ENCODE results near the gene DDX5.

DDX5 gene

DNA sequence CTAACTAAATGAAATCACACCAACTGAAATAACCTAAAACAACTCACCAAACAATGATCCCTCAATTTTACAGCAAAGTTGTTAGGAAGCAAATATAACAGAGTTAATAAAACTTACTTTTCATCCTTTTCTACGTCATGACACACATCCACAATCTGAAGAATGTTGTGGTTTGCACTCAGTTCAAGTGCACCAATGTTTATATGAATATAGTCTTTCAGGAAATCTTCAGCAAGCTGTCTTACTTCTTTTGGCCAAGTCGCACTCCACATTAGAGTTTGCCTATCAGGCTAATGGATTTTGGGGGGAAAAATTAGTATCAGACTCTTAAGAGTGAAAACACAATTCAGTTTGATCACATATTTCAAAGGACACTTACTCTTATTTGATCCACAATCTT lies 3.3 kb downstream of the DDX5 start:
- in situ Hi-C loops (cut with HindIII; ENCODE audit: low sequenced_read_pairs), result no loop called here
- TF ChIP-seq, protein P1, sequence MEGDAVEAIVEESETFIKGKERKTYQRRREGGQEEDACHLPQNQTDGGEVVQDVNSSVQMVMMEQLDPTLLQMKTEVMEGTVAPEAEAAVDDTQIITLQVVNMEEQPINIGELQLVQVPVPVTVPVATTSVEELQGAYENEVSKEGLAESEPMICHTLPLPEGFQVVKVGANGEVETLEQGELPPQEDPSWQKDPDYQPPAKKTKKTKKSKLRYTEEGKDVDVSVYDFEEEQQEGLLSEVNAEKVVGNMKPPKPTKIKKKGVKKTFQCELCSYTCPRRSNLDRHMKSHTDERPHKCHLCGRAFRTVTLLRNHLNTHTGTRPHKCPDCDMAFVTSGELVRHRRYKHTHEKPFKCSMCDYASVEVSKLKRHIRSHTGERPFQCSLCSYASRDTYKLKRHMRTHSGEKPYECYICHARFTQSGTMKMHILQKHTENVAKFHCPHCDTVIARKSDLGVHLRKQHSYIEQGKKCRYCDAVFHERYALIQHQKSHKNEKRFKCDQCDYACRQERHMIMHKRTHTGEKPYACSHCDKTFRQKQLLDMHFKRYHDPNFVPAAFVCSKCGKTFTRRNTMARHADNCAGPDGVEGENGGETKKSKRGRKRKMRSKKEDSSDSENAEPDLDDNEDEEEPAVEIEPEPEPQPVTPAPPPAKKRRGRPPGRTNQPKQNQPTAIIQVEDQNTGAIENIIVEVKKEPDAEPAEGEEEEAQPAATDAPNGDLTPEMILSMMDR (IDR thresholded peaks at IDR 0.05; ENCODE audit: low read depth, low read length, missing control alignments), result no peak
- DNase-seq (ENCODE audit: low read depth), result no peak
- H3K4me3 ChIP-seq (ENCODE audit: low read depth, low read length), result no peak overlapping the region

DNA sequence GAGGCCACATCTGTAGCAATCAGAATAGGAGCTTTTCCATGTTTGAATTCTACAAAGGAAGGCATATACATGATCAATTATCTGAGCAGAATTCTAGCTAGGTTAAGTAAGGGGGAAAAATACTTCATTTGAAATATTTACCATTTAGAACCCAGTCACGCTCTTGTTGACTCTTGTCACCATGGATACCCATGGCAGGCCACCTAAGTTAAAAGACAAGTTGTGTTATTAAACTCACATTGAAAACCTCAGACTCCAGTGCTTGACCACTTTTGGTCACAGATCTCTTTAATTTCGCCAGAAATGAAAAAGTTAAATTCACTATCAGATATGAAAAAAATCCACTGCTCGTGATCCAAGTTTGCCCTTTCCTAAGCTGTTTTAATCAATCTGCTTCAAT lies 4.1 kb downstream of the DDX5 start:
- DNase-seq (ENCODE audit: low read depth), result no peak
- in situ Hi-C loops (cut with HindIII; ENCODE audit: low sequenced_read_pairs), result no loop called here
- H3K4me3 ChIP-seq (ENCODE audit: low read depth, low read length), result no peak overlapping the region
- TF ChIP-seq, protein P1 (IDR thresholded peaks at IDR 0.05; ENCODE audit: low read depth, low read length, missing control alignments), result no peak

DNA sequence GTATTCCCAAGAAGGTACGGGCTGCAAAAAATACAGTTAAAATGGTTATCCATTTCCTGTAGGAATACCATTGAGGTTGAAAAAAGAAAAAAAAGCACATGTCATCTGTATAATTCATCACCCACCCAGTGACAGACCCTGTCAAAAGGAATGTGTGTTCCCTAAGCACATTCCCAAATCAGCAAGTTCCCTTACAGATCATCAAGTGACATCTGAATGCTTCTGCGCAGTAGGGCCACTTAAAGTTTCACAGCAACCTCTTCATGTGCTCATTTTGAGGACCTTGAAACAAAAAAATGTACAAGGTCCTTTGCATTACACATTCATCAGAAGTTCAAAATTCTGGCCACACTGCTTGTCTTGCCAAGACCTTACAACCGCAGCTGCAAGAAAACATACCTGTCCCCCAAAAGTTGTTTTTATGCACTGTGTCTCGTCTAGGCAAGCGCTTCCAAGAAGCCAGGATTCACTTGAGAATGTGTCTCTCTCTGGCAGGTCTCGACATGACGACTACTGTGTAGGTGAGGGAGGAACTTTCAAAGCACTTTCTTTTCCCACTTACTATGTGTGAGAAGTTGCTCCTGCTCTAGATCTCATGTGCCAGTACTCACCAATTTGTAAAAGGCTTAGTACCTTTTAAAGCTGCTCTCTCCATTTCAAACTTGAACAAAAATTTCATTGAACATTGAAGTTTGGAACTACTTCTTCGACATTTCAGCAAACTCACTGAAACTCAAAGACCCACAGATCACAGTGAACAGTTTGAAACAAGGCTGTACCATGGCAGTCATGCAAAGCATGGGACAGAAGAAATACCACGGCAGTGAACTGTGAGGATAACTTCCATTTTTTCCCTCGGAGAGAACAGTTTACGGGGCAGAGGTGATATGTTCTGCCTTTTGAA lies 5.0 kb downstream of the DDX5 start:
- no peak for DNase-seq (ENCODE audit: low read depth)
- TF ChIP-seq, protein P1 (IDR thresholded peaks at IDR 0.05; ENCODE audit: low read depth, low read length, missing control alignments), result no peak
- no peak overlapping the region for H3K4me3 ChIP-seq (ENCODE audit: low read depth, low read length)
- in situ Hi-C loops (cut with HindIII; ENCODE audit: low sequenced_read_pairs), result no loop called here

DNA sequence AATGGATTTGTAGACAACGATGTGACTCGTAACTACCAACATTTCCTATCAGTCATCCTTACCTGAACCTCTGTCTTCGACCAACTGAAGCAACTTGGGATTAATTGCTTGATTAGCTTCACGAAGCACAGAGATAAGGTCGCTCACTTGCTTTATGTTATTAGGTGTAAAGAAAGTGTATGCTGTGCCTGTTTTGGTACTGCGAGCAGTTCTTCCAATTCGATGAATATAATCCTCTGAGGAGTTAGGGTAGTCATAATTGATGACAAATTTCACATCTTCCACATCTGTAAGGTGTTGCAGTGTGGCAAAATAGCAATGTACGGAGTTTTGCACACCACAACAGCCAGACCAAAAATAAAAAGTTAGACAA lies 5.6 kb downstream of the DDX5 start:
- no peak overlapping the region for H3K4me3 ChIP-seq (ENCODE audit: low read depth, low read length)
- DNase-seq (ENCODE audit: low read depth), result no peak
- TF ChIP-seq, protein P1 (IDR thresholded peaks at IDR 0.05; ENCODE audit: low read depth, low read length, missing control alignments), result no peak
- in situ Hi-C loops (cut with HindIII; ENCODE audit: low sequenced_read_pairs), result no loop called here

DNA sequence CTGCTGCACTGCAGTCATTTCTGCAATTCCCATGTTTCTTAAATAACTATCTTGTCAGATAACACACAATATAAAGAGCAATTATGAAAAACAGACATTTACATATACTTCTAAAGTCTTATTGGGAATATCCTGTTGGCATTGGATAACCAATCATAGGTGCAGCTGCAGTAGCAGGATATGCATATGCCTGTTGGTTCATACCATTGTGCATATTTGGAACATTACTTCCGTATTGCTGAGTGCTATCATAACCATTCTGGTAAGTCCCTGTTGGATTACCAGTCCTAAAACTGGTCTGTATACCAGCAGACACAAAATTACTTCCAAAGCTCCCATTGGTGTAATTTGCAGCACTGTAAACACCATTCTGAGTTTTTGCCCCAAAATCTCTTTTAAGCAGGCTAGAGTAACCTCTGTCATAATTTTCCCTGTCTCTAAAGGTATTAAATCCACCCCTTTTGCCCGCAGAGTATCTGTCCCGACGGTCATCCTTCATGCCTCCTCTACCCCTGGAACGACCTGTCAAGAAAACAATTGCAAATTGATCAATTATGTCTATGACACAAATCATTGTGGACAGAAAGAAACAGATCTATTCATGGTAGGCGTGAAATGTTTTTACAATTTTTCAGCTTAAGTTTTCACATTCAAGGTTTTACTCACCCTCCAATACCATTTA lies 6.1 kb downstream of the DDX5 start:
- TF ChIP-seq, protein P1 (IDR thresholded peaks at IDR 0.05; ENCODE audit: low read depth, low read length, missing control alignments), result no peak
- no peak for DNase-seq (ENCODE audit: low read depth)
- H3K4me3 ChIP-seq (ENCODE audit: low read depth, low read length), result no peak overlapping the region
- in situ Hi-C loops (cut with HindIII; ENCODE audit: low sequenced_read_pairs), result loop anchor here (10.0 kb wide), 1 partner anchor 195 kb away; no protein-coding TSS in a partner anchor

DNA sequence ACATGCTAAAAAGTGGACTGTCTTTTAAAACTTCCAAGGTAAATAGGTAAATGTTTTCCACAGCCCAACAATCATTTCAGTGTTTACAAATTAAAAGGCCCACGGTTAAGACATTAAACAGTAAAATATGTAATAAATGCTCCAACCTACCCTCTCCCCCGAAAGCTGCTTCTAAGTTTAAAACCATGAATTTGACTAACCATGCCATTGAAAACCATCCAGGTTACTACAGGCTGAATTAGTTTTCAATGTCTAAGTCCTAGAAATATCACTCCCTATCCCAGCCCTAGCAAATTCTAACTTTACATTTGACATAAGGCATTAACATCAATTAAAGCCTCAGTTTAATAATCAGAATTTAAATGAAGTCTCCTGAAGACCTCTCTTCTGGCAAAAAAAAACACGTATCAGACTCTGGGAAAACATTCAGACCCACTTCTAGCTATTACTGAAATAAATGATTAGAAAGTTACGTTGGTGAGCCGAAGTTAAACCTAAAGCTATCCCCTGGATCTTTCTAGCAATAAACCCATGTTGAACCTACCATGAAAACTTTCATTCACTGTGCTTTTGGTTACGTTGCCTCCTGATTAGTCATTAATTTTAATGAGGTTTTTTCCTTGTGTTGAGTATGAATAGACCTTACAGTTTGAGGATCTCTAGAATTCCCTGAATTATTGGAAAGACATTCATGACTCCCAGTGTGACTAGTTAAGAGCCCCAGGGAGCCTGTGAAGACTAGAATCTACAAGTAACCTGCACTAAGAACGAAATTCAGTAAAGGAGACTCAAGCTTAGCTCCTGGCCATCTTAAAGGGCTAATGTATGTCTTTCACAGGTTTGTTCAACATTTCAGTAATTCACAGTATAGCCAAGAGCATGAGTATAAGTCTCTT lies 7.5 kb downstream of the DDX5 start:
- TF ChIP-seq, protein P1 (IDR thresholded peaks at IDR 0.05; ENCODE audit: low read depth, low read length, missing control alignments), result no peak
- H3K4me3 ChIP-seq (ENCODE audit: low read depth, low read length), result no peak overlapping the region
- no peak for DNase-seq (ENCODE audit: low read depth)
- in situ Hi-C loops (cut with HindIII; ENCODE audit: low sequenced_read_pairs), result loop anchor here (10.0 kb wide), 1 partner anchor 194 kb away; no protein-coding TSS in a partner anchor

Data from astrocyte of the cerebellum (primary cell).